ENCODE results near the gene DTNB.
"Not testable (repeated sequence)": the region's sequence is repeated elsewhere in the genome, so short reads cannot be mapped to it uniquely, and the experiment has no call there.

The DTNB gene

GRCh38 chr2:25620711-25621110 lies 52.7 kb downstream of the DTNB start:
- no peak for DNase-seq

- no peak for DNase-seq
These were observed 53.3 kb downstream of the DTNB start for GRCh38 chr2:25620077-25620476.

- DNase-seq = no peak
These were observed 54.2 kb downstream of the DTNB start for GRCh38 chr2:25619185-25619584.

- DNase-seq = no peak
These were observed 54.7 kb downstream of the DTNB start for GRCh38 chr2:25618676-25619075.

- DNase-seq = no peak
These were observed 55.3 kb downstream of the DTNB start for GRCh38 chr2:25617948-25618646.

GRCh38 chr2:25615920-25616319 lies 57.5 kb downstream of the DTNB start:
- DNase-seq = no peak

GRCh38 chr2:25615386-25615785 lies 58.0 kb downstream of the DTNB start:
- DNase-seq = no peak

- DNase-seq = no peak
These were observed 58.7 kb downstream of the DTNB start for GRCh38 chr2:25614711-25615110.

- DNase-seq = no peak
These were observed 64.7 kb downstream of the DTNB start for GRCh38 chr2:25608718-25609117.

- DNase-seq = no peak
These were observed 66.5 kb downstream of the DTNB start for GRCh38 chr2:25606892-25607291.

GRCh38 chr2:25602333-25602723 lies 71.0 kb downstream of the DTNB start:
- DNase-seq = no peak

- DNase-seq = not testable (repeated sequence)
These were observed 71.6 kb downstream of the DTNB start for GRCh38 chr2:25601711-25602332.

GRCh38 chr2:25598911-25599310 lies 74.5 kb downstream of the DTNB start:
- no peak for DNase-seq

GRCh38 chr2:25598332-25598731 lies 75.0 kb downstream of the DTNB start:
- no peak for DNase-seq

GRCh38 chr2:25597881-25598280 lies 75.5 kb downstream of the DTNB start:
- DNase-seq = no peak

GRCh38 chr2:25596516-25597244 lies 76.7 kb downstream of the DTNB start:
- DNase-seq = no peak

- no peak for DNase-seq
These were observed 78.0 kb downstream of the DTNB start for GRCh38 chr2:25595393-25595792.

- no peak for DNase-seq
These were observed 78.4 kb downstream of the DTNB start for GRCh38 chr2:25594991-25595390.

GRCh38 chr2:25592766-25593292 lies 80.5 kb downstream of the DTNB start:
- DNase-seq = no peak

GRCh38 chr2:25590921-25591505 lies 82.4 kb downstream of the DTNB start:
- no peak for DNase-seq

- DNase-seq = no peak
These were observed 83.6 kb downstream of the DTNB start for GRCh38 chr2:25589676-25590205.

- no peak for DNase-seq
These were observed 84.8 kb downstream of the DTNB start for GRCh38 chr2:25588576-25588975.

- DNase-seq = no peak
These were observed 86.0 kb downstream of the DTNB start for GRCh38 chr2:25587361-25587760.
